Dendritic cell treated with granulocyte-macrophage colony-stimulating factor and Interleukin-4, amounts not matched to agents 40 ng/mL and 50 ng/mL, for 4 days (primary cell): ENCODE results near the gene ARMC8.
A peak's percentile ranks its signal among the peaks of the same experiment; 100 is the strongest.

Source experiments
- H3K27ac Mint-ChIP-seq: one replicate; pipeline ENCODE4 v1.8.0; 2022; ENCODE audit warnings: mild to moderate bottlenecking, mixed read lengths
- H3K27me3 Mint-ChIP-seq: one replicate; pipeline ENCODE4 v1.8.0; 2022; ENCODE audit warnings: mild to moderate bottlenecking, mixed read lengths
- H3K36me3 Mint-ChIP-seq: one replicate; pipeline ENCODE4 v1.8.0; 2022; ENCODE audit warnings: low read depth, mixed read lengths
- H3K4me1 Mint-ChIP-seq: one replicate; pipeline ENCODE4 v1.8.0; 2022; ENCODE audit warnings: low read depth, mixed read lengths
- H3K4me3 Mint-ChIP-seq: one replicate; pipeline ENCODE4 v1.8.0; 2022; ENCODE audit warnings: mild to moderate bottlenecking, moderate library complexity, mixed read lengths
- H3K9me3 Mint-ChIP-seq: one replicate; pipeline ENCODE4 v1.8.0; 2022; ENCODE audit warnings: mixed read lengths
- intact Hi-C: fragments of 100-400 bp; cut with micrococcal nuclease; formaldehyde crosslinking; loops from one replicate; pipeline ENCODE4 v1.15.0; 2022

The ARMC8 gene

DNA sequence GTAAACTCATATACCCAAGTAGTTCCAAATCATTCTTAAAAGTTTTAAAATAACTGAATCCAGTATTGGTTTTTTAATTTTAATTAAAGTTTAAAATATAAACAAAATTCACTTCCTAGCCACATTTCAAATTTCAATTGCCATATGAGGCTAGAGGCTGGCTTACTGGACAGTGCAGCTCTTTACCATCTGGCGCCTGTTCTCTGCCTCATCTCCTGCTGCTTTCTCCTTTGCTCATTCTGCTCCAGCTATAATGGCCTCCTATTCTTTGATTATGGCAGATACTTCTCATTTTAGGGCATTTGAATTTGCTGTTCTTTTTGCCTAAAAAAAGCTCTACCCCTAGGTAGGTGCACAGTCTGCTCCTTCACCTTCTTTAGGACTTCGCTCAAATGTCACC is 19.1 kb downstream of the ARMC8 start:
- Mint-ChIP-seq H3K4me1 (peaks cover 20% of the 10 kb centered on the region), H3K36me3 (peaks cover 43% of the 10 kb centered on the region), H3K27me3 (no peaks in the 10 kb centered on the region), H3K27ac (no peak overlapping the region), H3K4me3 (no peak overlapping the region), H3K9me3 (no peaks in the 10 kb centered on the region)
- intact Hi-C loops, result no loop called here

DNA sequence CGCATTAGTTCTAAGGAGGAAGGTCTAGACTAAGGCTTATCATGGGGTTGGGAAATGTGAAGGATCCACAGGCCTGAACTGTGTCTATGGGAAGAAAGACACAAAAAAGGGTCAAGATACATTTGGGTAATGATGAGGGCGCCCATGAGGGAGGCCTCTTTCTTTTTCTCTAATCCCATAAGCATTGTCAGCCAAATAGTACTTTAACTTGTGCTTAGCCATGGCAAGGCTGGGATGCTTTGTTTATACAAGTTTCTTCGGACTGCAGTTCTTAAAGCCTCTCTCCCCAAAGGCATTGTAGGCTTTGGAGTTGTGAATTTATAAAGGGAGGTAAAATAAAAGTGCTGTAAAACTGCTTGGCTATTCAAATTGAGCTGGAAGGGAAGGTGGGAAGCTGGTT is 23.4 kb downstream of the ARMC8 start:
- H3K27me3 Mint-ChIP-seq, result no peaks in the 10 kb centered on the region

DNA sequence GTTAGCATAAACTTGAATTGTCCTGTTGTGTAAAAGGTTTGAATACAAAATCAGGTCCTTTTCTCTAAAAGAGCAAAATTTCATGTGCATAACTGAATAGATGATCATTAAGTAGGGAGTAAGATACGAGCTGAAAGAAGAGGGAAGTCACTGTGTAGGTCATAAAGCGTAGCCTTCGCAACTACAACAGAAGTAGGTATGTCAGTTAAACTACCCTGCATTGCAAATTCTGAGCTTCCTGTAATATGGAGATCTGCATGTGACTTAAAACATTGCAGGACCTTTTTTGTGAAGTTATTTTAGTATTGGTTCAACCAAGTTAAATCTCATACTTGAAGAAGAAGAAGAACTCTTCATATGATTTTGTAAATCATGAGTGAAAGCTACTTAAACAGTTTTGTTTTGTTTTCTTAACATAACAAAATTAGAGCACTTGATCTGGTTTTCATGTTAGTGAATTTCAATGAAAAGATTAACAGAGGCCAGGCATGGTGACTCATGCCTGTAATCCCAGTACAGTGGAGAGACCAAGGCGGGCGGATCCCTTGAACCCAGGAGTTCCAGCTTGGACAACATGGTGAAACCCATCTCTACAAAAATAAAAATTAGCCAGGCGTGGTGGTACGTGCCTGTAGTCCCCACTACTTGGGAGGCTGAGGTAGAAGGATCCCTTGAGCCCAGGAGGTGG is 26.4 kb downstream of the ARMC8 start:
- Mint-ChIP-seq H3K9me3 (no peaks in the 10 kb centered on the region), H3K27me3 (no peaks in the 10 kb centered on the region), H3K27ac (no peak overlapping the region), H3K4me1 (peaks cover 20% of the 10 kb centered on the region), H3K36me3 (peaks cover 34% of the 10 kb centered on the region), H3K4me3 (no peak overlapping the region)
- intact Hi-C loops, result no loop called here

More for the DNA sequence above, 23.4 kb downstream of the ARMC8 start:
- Mint-ChIP-seq H3K4me1 (peaks cover 14% of the 10 kb centered on the region), H3K36me3 (peaks cover 51% of the 10 kb centered on the region), H3K9me3 (no peaks in the 10 kb centered on the region), H3K27ac (no peak overlapping the region), H3K4me3 (no peak overlapping the region)
- intact Hi-C loops, result no loop called here

DNA sequence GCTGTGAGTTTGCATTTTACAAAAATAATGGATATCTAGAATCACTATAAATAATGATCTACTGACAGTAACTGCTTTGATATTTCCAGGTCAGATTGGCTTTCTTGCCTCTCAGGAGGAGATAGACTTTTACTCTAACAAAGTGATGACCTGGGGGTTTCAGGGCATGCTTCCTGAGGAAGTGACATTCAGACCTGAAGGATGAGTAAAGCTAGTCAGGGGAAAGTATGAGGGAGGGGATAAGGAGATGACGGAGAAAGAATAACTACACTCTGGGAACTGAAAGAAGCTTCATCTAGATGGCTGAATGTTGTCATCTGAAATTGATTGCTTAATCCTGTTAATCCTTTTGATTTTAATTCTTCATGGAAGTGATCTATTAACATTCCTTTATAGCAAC is 32.2 kb downstream of the ARMC8 start:
- H3K36me3 Mint-ChIP-seq, result peaks cover 22% of the 10 kb centered on the region
- H3K4me1 Mint-ChIP-seq, result peaks cover 43% of the 10 kb centered on the region
- no peaks in the 10 kb centered on the region for H3K27me3 Mint-ChIP-seq
- peak overlapping the region; percentile 38 for H3K27ac Mint-ChIP-seq
- no peaks in the 10 kb centered on the region for H3K9me3 Mint-ChIP-seq
- H3K4me3 Mint-ChIP-seq, result no peak overlapping the region
- intact Hi-C loops, result no loop called here

DNA sequence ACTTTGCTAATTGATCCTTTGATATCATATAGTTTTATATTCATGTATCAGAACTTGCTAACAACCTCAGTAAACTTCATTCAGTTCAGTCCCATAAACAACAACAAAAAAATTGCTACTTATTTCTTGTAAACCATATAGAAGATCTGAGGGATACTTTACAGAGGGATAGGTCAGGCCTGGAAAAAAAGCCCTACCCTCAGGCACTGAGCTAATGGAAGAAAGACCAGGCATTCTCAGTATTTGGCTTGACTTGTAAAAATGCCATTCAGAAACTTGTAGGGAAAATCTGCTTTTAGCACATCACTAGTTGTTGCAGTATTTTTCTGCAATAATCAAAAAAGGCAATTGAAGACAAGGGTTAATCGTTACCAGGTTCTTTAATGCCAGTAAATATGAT is 33.1 kb downstream of the ARMC8 start:
- Mint-ChIP-seq H3K4me1 (peaks cover 43% of the 10 kb centered on the region), H3K27ac (peak overlapping the region; percentile 38), H3K9me3 (no peaks in the 10 kb centered on the region), H3K27me3 (no peaks in the 10 kb centered on the region), H3K36me3 (peaks cover 32% of the 10 kb centered on the region), H3K4me3 (no peak overlapping the region)
- intact Hi-C loops, result loop anchor here (5.0 to 10.0 kb wide), 2 partner anchors 48 to 105 kb away; partner anchors contain the start of genes DBR1 and DZIP1L

DNA sequence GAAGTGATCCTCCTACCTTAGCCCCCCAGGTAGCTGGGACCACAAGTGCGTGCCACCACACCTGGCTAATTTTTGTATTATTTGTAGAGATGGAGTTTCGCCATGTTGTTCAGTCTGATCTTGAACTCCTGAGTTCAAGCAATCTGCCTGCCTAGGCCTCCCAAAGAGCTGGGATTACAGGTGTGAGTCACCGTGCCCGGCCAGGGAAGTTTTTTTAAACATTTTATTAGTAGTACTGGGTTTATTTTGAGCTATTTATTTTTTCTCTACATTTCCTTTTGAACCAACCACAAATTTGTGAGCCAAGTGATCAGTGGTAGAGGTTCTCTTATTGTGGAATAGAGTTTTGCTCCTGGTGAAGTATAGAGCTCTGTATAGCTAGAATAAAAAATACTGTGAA is 33.7 kb downstream of the ARMC8 start:
- H3K27ac Mint-ChIP-seq, result no peak overlapping the region
- intact Hi-C loops, result loop anchor here (5.0 to 10.0 kb wide), 2 partner anchors 48 to 106 kb away; partner anchors contain the start of genes DBR1 and DZIP1L
- H3K4me3 Mint-ChIP-seq, result no peak overlapping the region
- H3K4me1 Mint-ChIP-seq, result peaks cover 43% of the 10 kb centered on the region
- H3K9me3 Mint-ChIP-seq, result no peaks in the 10 kb centered on the region
- H3K36me3 Mint-ChIP-seq, result peaks cover 37% of the 10 kb centered on the region
- H3K27me3 Mint-ChIP-seq, result no peaks in the 10 kb centered on the region

DNA sequence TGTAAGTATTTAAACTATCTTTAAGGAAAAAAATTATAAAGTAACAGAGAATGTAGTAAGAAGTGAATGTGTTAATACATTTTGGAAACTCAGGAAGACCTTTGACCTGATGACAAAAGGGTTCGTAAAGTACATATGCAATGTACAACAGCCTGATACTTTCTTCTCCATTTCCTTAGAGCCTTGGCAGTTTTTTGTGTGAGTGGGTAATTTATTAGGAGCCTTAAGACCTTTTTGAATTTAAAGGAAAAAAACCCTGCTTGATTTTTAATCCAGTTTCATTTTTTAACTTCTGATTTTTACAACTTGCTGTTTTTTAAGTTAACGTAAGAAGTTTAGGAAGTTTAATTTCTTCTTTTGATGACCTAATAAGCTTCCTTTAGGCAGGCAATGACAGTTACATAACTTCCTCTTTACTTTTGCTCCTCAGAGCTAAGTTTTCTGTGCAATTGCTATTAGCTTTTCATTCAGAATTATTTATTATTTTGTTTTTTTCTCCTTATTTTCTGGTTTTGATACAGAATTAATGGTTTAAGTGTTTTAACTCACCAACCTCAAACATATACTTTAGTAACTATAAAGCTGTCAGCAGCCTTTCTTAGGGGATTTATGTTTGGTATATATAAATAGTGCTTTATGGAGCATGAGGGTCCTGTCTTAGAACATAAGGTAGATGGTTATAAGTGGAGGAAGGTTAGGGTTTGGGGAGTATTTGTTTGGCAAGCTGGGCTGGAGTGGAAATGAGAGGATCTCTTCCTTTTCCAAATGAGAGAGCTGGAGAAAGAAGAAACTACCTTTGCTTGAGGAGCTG is 35.2 kb downstream of the ARMC8 start:
- H3K27me3 Mint-ChIP-seq, result no peaks in the 10 kb centered on the region
- intact Hi-C loops, result loop anchor here (5.0 to 10.0 kb wide), 2 partner anchors 50 to 108 kb away; partner anchors contain the start of genes DBR1 and DZIP1L
- no peaks in the 10 kb centered on the region for H3K9me3 Mint-ChIP-seq
- H3K4me1 Mint-ChIP-seq, result peaks cover 43% of the 10 kb centered on the region
- H3K27ac Mint-ChIP-seq, result no peak overlapping the region
- peak overlapping the region; percentile 23 for H3K4me3 Mint-ChIP-seq
- peaks cover 50% of the 10 kb centered on the region for H3K36me3 Mint-ChIP-seq

DNA sequence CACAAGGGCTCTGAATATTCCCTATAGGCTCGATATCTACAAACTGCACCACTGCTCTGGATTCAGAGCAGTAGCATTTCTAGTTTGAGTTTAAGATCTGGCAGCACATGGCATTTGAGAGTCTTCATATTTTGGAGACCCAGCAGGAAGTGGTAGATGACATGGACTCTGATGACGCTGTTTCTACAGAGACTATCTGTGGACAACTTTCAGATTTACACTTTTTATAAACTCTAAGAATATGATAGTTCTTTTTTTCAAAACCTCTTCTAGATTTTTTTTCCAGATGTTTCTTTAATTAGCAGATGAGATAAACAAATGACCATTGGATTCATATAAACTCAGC is 35.8 kb downstream of the ARMC8 start:
- H3K27ac Mint-ChIP-seq, result no peak overlapping the region
- H3K36me3 Mint-ChIP-seq, result peaks cover 53% of the 10 kb centered on the region
- H3K4me3 Mint-ChIP-seq, result no peak overlapping the region
- no peaks in the 10 kb centered on the region for H3K9me3 Mint-ChIP-seq
- intact Hi-C loops, result loop anchor here (5.0 to 10.0 kb wide), 2 partner anchors 51 to 108 kb away; partner anchors contain the start of genes DBR1 and DZIP1L
- peaks cover 43% of the 10 kb centered on the region for H3K4me1 Mint-ChIP-seq
- no peaks in the 10 kb centered on the region for H3K27me3 Mint-ChIP-seq

DNA sequence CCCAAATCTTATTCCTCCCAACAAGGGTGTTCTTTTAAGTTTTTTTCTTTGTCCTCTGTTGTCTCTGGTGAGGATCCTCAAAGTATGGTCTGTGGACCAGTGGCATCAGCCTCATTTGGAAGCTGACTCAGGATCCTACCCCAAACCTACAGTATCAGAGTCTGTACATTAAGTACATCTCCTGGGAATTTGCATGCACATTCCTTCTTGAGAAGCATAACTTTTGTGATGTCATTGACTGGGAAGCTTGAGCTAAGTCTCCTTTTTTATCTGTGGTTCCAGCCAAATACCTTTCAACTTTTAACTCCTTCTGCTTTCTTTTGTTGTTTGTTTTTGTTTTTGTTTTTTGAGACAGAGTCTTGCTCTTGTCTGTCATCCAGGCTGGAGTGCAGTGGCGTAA is 40.5 kb downstream of the ARMC8 start:
- Mint-ChIP-seq H3K4me3 (no peak overlapping the region), H3K27ac (no peak overlapping the region), H3K9me3 (no peaks in the 10 kb centered on the region), H3K4me1 (peaks cover 3% of the 10 kb centered on the region), H3K27me3 (no peaks in the 10 kb centered on the region), H3K36me3 (peaks cover 90% of the 10 kb centered on the region)
- intact Hi-C loops, result loop anchor here (10.0 kb wide), 1 partner anchor 113 kb away; the partner anchor contains the start of gene DZIP1L

DNA sequence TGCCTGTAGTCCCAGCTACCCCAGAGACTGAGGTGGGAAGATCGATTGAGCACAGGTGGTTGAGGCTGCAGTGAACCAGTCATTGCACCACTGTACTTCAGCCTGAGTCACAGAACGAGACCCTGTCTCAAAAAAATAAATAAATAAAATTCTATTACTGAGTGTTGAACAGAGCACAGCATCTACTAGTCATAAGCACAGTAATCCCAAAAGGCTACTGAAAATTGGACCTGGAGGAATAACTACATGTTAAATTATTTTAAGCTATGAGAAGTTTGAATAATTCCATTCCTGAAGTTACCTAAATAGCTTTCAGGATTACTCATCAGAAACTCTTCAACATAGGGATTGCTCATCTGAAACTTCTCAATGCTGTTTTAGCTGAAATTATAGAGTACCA is 43.4 kb downstream of the ARMC8 start:
- Mint-ChIP-seq H3K36me3 (peaks cover 89% of the 10 kb centered on the region), H3K4me1 (no peaks in the 10 kb centered on the region), H3K27ac (no peak overlapping the region), H3K27me3 (no peaks in the 10 kb centered on the region), H3K9me3 (no peaks in the 10 kb centered on the region), H3K4me3 (no peak overlapping the region)
- intact Hi-C loops, result no loop called here

DNA sequence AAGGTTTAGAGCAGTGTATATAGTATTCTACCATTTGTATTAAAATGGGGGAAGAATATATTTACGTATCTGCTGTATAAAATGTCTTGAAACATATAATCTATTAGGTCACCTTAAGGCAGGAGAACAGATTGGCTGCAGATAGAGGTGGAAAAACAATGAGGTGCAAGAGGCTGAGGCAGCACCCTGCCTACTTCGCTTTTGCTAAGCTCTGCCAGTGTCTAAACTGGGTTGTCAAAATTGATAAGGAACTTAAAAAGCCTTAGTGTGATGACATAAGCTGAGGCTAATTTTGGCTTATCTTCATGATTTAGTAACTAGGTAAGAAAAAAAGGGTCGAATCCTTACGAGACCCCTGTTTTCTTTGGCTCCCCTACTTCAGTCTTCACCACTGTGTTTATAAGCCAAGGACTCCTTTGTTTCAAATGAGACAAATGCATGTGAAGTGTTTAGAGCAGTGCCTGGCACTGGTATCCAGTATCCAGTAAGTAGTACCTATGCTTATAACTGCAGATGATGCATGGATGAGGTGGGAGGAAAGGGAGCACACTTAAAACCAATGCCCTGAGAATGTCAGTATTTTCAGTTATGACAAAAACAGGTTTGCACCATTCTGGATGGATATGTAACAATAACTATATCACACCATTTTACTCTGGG is 45.7 kb downstream of the ARMC8 start:
- H3K27ac Mint-ChIP-seq, result no peak overlapping the region
- H3K4me3 Mint-ChIP-seq, result no peak overlapping the region
- no peaks in the 10 kb centered on the region for H3K4me1 Mint-ChIP-seq
- no peaks in the 10 kb centered on the region for H3K27me3 Mint-ChIP-seq
- no peaks in the 10 kb centered on the region for H3K9me3 Mint-ChIP-seq
- intact Hi-C loops, result no loop called here
- H3K36me3 Mint-ChIP-seq, result peaks cover 86% of the 10 kb centered on the region

DNA sequence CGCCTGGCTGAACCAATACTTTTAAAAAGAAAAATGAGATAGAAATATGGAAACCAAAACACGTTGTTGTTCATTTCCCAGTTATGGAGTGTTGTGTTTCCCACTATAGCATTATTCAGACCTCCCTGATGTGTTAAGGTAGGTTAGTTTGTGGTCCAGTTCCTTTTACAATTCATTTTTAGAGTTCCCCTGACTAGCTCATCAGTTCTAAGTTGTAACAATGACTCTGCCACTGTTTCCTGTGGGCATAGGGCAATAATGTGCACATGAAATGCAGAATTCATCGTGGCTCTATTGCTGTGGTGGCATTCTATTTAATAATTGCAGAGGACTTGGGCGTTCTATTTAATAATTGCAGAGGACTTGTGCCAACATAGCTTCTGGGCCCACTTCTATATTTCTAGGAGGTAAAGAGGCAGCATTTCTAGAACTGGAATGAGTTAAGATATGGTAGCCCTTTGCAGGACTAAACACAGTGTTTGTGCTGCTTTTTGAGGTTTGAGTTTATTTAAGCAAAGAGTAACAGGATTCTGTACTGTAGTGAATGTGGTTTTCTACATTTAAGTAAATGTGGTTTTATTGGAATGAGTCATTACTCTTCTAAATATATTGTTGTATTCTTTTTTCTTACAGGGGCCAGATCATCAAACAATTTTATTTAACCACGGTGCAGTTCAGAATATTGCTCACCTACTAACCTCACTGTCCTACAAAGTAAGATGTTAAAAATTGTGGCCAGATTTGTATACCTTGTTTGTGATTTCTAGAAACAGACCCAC is 47.5 kb downstream of the ARMC8 start:
- no peaks in the 10 kb centered on the region for H3K9me3 Mint-ChIP-seq
- H3K27me3 Mint-ChIP-seq, result no peaks in the 10 kb centered on the region
- intact Hi-C loops, result no loop called here
- peaks cover 81% of the 10 kb centered on the region for H3K36me3 Mint-ChIP-seq
- H3K4me3 Mint-ChIP-seq, result no peak overlapping the region
- H3K27ac Mint-ChIP-seq, result no peak overlapping the region
- H3K4me1 Mint-ChIP-seq, result no peaks in the 10 kb centered on the region

DNA sequence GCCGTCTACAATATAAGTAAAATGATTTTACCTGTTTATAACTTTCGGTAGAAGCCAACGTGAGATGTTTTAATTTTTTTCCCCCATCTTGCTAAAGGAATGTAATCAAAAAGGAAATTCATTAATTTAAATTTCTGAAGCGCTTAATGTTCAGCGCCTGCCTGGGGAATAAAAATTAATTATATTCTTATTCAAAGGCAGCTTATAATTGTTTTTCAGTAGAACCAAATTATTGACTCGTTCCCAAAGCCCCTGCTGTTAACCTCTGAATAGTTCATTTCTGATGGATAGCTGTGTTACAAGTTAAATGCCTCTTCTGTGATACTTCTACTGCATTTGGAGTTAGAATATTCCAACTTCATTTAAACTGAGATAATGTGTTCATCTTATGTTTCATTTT is 51.6 kb downstream of the ARMC8 start:
- Mint-ChIP-seq H3K36me3 (peaks cover 63% of the 10 kb centered on the region), H3K27ac (no peak overlapping the region), H3K4me1 (no peaks in the 10 kb centered on the region), H3K27me3 (no peaks in the 10 kb centered on the region), H3K9me3 (no peaks in the 10 kb centered on the region), H3K4me3 (no peak overlapping the region)
- intact Hi-C loops, result no loop called here
